Epithelial cell of proximal tubule (primary cell): Measurements from ENCODE around the gene MS4A2. TPM values are rescaled to one million over a fixed set of nuclear protein-coding genes. Genes with fewer than 3 reads are reported as not detected.
A peak's percentile ranks its signal among the peaks of the same experiment; 100 is the strongest.
"Not testable (repeated sequence)": the region's sequence is repeated elsewhere in the genome, so short reads cannot be mapped to it uniquely, and the experiment has no call there.

Experiments
- DNase-seq: peaks from one replicate; pipeline ENCODE4 v3.0.0-alpha.2; 2011; ENCODE audit warnings: low read depth
- H3K4me3 ChIP-seq: 2 replicates; pipeline ENCODE4 v1.5.1; 2011; ENCODE audit warnings: low read depth, mild to moderate bottlenecking, low read length
- CTCF ChIP-seq: conservative IDR thresholded peaks from 2 replicates; pipeline ENCODE4 v1.5.1; 2012; ENCODE audit warnings: low read depth, mild to moderate bottlenecking, low read length
- total RNA-seq: library from RNA; depleted of rRNA; stranded (reverse); fragments of >200 nt; gene quantifications from 2 replicates; pipeline ENCODE4 v1.2.3, GENCODE V29; 2015

Gene MS4A2
- total RNA-seq, 1 donor from 2014 or later: not detected

- no peak for DNase-seq
- no peak for TF ChIP-seq CTCF
- no peak overlapping the region for H3K4me3 ChIP-seq
Observed at GRCh38 chr11:60065801-60066200, 22.7 kb upstream of the MS4A2 start.

GRCh38 chr11:60069450-60069849 lies 19.0 kb upstream of the MS4A2 start:
- DNase-seq: peak; percentile 26
- H3K4me3 ChIP-seq: no peak overlapping the region
- no peak for TF ChIP-seq CTCF

- not testable (repeated sequence) for DNase-seq, H3K4me3 ChIP-seq
Observed at GRCh38 chr11:60071644-60072043, 16.8 kb upstream of the MS4A2 start.

GRCh38 chr11:60077216-60077817 lies 11.1 kb upstream of the MS4A2 start:
- no peak for TF ChIP-seq CTCF
- DNase-seq: no peak
- no peak overlapping the region for H3K4me3 ChIP-seq

GRCh38 chr11:60077981-60078380 lies 10.5 kb upstream of the MS4A2 start:
- no peak overlapping the region for H3K4me3 ChIP-seq
- TF ChIP-seq CTCF: no peak
- no peak for DNase-seq

- no peak overlapping the region for H3K4me3 ChIP-seq
- TF ChIP-seq CTCF: no peak
- DNase-seq: no peak
Observed at GRCh38 chr11:60078745-60079144, 9.7 kb upstream of the MS4A2 start.

- no peak for TF ChIP-seq CTCF
- DNase-seq: no peak
- no peak overlapping the region for H3K4me3 ChIP-seq
Observed at GRCh38 chr11:60080535-60080934, 7.9 kb upstream of the MS4A2 start.
